ENCODE data around the gene TRAPPC11.
"Not testable (repeated sequence)": the region's sequence is repeated elsewhere in the genome, so short reads cannot be mapped to it uniquely, and the experiment has no call there.

TRAPPC11 gene

DNA sequence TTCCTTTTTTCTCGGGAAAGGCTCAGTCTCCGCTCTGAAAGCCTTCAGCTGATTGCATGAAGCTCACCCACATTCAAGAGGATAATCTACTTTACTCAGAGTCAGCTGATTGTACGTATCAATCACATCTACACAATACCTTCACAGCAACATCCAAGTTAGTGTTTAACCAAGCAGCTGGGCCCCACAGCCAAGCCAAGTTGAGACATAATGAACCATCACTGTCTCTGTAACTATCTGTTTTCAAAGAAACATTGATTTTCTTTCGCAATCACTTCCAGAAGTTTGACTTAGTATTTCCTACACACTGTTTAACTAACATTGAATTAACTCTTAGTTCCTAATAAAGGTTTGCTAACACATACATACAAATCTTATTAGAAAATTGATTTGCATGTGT is 40.4 kb upstream of the TRAPPC11 start:
- H3K4me3 ChIP-seq (ENCODE audit: low read depth, low read length), result no peak overlapping the region
- TF ChIP-seq, protein P1, sequence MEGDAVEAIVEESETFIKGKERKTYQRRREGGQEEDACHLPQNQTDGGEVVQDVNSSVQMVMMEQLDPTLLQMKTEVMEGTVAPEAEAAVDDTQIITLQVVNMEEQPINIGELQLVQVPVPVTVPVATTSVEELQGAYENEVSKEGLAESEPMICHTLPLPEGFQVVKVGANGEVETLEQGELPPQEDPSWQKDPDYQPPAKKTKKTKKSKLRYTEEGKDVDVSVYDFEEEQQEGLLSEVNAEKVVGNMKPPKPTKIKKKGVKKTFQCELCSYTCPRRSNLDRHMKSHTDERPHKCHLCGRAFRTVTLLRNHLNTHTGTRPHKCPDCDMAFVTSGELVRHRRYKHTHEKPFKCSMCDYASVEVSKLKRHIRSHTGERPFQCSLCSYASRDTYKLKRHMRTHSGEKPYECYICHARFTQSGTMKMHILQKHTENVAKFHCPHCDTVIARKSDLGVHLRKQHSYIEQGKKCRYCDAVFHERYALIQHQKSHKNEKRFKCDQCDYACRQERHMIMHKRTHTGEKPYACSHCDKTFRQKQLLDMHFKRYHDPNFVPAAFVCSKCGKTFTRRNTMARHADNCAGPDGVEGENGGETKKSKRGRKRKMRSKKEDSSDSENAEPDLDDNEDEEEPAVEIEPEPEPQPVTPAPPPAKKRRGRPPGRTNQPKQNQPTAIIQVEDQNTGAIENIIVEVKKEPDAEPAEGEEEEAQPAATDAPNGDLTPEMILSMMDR (IDR thresholded peaks at IDR 0.05; ENCODE audit: low read depth, low read length), result no peak

DNA sequence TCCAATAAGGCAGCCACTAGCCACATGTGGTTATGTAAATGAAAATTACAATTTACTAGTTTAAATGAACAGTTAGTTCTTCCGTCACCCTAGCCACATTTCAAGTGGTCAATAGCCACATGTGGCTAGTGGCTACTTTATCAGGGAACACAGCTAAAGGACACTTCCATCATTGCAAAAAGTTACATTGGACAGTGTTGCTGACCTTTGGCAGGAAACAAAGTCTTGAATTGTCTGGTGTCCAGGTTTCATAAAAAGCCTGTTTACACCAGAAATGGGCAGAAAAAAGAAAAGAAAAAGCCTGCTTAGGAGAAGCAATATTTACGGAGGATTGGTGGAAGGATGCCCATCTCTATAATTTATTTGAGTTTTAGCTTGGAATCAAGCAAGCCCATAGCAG is 38.7 kb upstream of the TRAPPC11 start:
- TF ChIP-seq, protein P1 (IDR thresholded peaks at IDR 0.05; ENCODE audit: low read depth, low read length), result no peak
- H3K4me3 ChIP-seq (ENCODE audit: low read depth, low read length), result no peak overlapping the region

DNA sequence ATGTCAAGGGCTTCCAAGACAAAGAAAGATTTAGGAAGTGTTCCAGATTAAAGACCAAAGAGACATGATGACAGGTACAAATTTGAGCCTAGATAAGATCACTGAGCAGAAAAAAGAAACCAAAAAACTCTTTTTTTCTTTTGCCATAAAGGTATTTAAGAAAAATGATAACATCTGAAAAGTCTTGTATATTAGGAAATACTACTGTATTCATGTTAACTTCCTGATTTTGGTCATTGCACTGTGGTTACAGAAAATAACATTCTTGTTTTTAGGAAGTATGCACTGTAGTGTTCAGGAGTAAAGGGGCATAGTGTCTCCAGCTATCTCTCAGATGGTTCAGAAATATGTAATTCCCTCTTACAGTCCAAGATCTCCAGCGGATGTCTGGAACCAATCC is 37.2 kb upstream of the TRAPPC11 start:
- TF ChIP-seq, protein P1 (IDR thresholded peaks at IDR 0.05; ENCODE audit: low read depth, low read length), result no peak
- no peak overlapping the region for H3K4me3 ChIP-seq (ENCODE audit: low read depth, low read length)

DNA sequence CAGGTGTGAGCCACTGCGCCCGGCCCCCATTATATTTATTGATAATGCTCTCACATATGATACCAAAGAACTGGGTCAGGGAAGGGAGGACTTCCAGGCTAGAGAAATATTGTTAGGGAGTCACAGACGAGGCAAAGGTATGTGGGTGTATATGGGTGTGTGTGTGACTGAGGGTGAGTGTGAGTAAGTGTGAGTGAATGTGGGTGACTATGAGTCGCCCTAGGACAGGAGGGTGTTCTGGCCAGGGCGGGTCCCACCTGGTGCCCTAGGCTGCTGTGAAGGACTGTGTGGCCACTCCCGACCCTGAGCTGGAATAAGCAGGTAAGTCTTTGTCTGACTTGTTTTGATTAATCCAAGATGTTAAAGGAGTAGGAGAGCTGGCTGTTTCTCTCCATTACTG is 34.5 kb upstream of the TRAPPC11 start:
- no peak overlapping the region for H3K4me3 ChIP-seq (ENCODE audit: low read depth, low read length)
- TF ChIP-seq, protein P1 (IDR thresholded peaks at IDR 0.05; ENCODE audit: low read depth, low read length), result no peak

DNA sequence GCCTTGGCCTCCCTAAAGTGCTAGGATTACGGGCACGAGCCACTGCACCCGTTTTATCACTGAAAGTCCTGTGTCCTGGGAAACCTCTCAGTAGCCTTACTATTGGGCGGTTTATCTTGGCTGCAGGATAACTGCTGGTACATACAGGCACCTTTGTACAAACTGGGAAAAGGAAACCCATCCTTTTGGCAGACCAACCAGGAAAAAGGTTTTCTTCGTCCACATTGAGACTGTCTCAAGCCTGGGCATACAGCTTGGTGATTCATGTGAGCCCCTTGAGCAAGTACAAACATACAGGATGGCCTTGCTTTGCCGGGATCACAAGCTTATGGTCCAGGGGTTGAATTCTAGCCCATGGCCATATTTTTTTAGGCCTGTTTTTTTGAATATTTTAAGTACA is 32.9 kb upstream of the TRAPPC11 start:
- TF ChIP-seq, protein P1 (IDR thresholded peaks at IDR 0.05; ENCODE audit: low read depth, low read length), result no peak
- H3K4me3 ChIP-seq (ENCODE audit: low read depth, low read length), result no peak overlapping the region

DNA sequence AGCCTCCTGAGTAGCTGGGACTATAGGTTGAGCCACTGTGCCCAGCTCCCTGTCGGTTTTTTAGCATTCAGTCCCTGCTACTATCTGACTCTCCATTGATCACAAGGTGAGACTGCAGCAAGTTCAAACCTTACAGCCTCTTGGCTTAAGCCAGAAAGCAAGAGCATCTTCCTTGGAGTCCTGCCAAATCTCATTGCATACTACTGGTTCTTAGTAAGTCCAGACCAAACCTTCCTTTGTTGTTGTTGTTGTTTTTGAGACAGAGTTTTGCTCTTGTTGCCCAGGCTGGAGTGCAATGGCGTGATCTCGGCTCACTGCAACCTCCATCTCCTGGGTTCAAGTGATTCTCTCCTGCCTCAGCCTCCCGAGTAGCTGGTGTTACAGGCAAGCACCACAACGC is 31.8 kb upstream of the TRAPPC11 start:
- H3K4me3 ChIP-seq (ENCODE audit: low read depth, low read length), result not testable (repeated sequence)

DNA sequence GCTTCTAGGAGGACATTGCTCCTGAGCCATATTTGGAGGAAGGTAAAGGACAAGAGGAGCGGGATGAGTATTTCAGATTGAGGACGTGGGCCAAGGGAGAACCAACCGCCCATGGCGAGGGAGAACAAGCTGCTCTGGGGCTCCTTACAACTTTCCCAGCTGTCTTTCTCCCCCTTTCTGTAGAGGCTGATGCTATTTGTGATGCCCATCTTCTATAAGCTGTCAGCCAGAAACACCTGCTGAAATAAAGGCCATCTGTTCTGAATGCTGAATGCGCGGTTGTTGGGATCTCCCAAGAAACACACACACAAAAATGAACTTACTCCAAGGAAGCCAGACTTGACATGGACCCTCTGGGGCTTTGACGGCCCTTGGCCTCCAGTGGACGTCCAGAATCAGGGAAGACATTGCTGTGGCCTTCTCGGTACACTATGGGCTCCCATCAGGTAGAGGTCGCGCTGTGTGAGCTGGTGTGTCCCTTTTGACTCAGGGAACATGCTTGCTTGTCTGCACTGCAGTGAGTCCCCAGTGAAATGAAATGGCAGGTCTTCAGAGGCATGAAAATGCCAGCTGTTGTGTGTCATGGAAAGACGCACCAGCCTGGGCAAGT is 31.0 kb upstream of the TRAPPC11 start:
- TF ChIP-seq, protein P1 (IDR thresholded peaks at IDR 0.05; ENCODE audit: low read depth, low read length), result no peak
- H3K4me3 ChIP-seq (ENCODE audit: low read depth, low read length), result no peak overlapping the region

DNA sequence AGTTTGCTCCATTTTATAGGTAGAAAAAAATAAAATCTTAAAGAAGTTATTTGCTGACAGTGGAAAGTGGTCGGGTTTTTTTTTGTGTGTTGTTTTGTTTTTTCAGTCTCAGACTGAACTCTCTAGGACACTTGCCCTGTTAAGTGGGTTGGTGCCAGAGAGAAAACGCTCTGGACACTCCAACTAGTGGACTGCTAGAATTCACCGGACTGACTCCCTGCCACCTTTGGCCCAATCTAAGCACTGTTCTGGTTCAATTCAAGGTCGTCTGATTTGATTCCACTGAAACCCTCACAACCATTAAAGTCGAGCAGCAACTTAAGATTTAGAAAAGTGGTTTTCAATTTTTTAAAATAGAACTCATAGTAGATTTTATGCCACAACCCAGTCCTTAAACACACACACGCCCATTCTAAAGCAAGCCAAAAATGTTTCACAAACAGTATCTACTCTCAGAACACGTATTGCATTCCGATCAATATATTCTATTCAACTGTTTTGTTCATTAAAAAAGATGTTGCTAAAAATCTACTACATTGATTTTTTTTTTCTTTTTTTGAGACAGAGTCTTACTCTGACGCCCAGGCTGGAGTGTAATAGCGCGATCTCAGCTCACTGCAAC is 27.4 kb upstream of the TRAPPC11 start:
- H3K4me3 ChIP-seq (ENCODE audit: low read depth, low read length), result no peak overlapping the region
- TF ChIP-seq, protein P1 (IDR thresholded peaks at IDR 0.05; ENCODE audit: low read depth, low read length), result no peak
